ENCODE measurements around the gene RGS4.

RGS4 gene

GRCh38 chr1:163069142-163069541 is at the start of gene RGS4:
TSS of gene RGS4 (plus strand) at chr1:163069361. CDS start at chr1:163069485, 124 bp downstream.
- DNase-seq: no peak

GRCh38 chr1:163022129-163022528 is 47.0 kb upstream of the RGS4 start:
- DNase-seq: no peak

- no peak for DNase-seq
These were observed 41.6 kb upstream of the RGS4 start for GRCh38 chr1:163027610-163028009.

- no peak for DNase-seq
These were observed 39.3 kb upstream of the RGS4 start for GRCh38 chr1:163029901-163030300.

- DNase-seq: no peak
These were observed 33.5 kb upstream of the RGS4 start for GRCh38 chr1:163035446-163036249.

GRCh38 chr1:163036671-163037070 is 32.5 kb upstream of the RGS4 start:
- no peak for DNase-seq

- no peak for DNase-seq
These were observed 30.0 kb upstream of the RGS4 start for GRCh38 chr1:163038928-163039706.

- DNase-seq: no peak
These were observed 29.5 kb upstream of the RGS4 start for GRCh38 chr1:163039707-163040093.

- DNase-seq: no peak
These were observed 23.1 kb upstream of the RGS4 start for GRCh38 chr1:163046071-163046470.

GRCh38 chr1:163047951-163048659 is 21.1 kb upstream of the RGS4 start:
- DNase-seq: no peak

GRCh38 chr1:163048869-163049268 is 20.3 kb upstream of the RGS4 start:
- DNase-seq: no peak

- no peak for DNase-seq
These were observed 19.9 kb upstream of the RGS4 start for GRCh38 chr1:163049296-163049695.

- DNase-seq: no peak
These were observed 18.7 kb upstream of the RGS4 start for GRCh38 chr1:163050496-163050895.

- no peak for DNase-seq
These were observed 15.0 kb upstream of the RGS4 start for GRCh38 chr1:163054181-163054591.

- no peak for DNase-seq
These were observed 14.2 kb upstream of the RGS4 start for GRCh38 chr1:163055005-163055404.

- no peak for DNase-seq
These were observed 13.6 kb upstream of the RGS4 start for GRCh38 chr1:163055531-163055930.

GRCh38 chr1:163056831-163057230 is 12.3 kb upstream of the RGS4 start:
- no peak for DNase-seq

GRCh38 chr1:163060343-163061007 is 8.7 kb upstream of the RGS4 start:
- DNase-seq: no peak

- DNase-seq: no peak
These were observed 6.0 kb upstream of the RGS4 start for GRCh38 chr1:163063143-163063542.

GRCh38 chr1:163063610-163064009 is 5.6 kb upstream of the RGS4 start:
- no peak for DNase-seq

- DNase-seq: no peak
These were observed 3.0 kb upstream of the RGS4 start for GRCh38 chr1:163066168-163066567.

- DNase-seq: no peak
These were observed 2.5 kb upstream of the RGS4 start for GRCh38 chr1:163066686-163067085.

- no peak for DNase-seq
These were observed 445 bp upstream of the RGS4 start for GRCh38 chr1:163068716-163069115.

Data from activated naive CD4-positive, alpha-beta T cell treated with anti-CD3 and anti-CD28 coated beads, Interleukin-2, amount 50 U/mL, for 16 hours (primary cell).